Endodermal cell (in vitro differentiated cells): ENCODE data around the gene SNRPD3. TPM values are rescaled to one million over a fixed set of nuclear protein-coding genes. Genes with fewer than 3 reads are reported as not detected.
A peak's percentile ranks its signal among the peaks of the same experiment; 100 is the strongest.

ENCODE experiments used
- DNase-seq: peaks from one replicate; pipeline ENCODE4 v3.0.0-alpha.2; 2017
- H3K27ac ChIP-seq: 2 replicates; pipeline ENCODE4 v1.5.1; 2013; ENCODE audit warnings: mild to moderate bottlenecking, low read depth, low read length, moderate library complexity
- H3K27me3 ChIP-seq: 2 replicates; pipeline ENCODE4 v1.6.1; 2013; ENCODE audit warnings: mild to moderate bottlenecking, low read length, moderate library complexity; ENCODE audit not compliant: insufficient read depth, control insufficient read depth, poor library complexity, severe bottlenecking
- H3K36me3 ChIP-seq: 2 replicates; pipeline ENCODE4 v1.7.0; 2013; ENCODE audit warnings: mild to moderate bottlenecking, low read length, moderate library complexity; ENCODE audit not compliant: control insufficient read depth, insufficient read depth
- H3K4me1 ChIP-seq: one replicate; pipeline ENCODE4 v1.7.0; 2013; ENCODE audit warnings: low read length; ENCODE audit not compliant: control insufficient read depth, insufficient read depth
- H3K4me3 ChIP-seq: 2 replicates; pipeline ENCODE4 v1.5.1; 2013; ENCODE audit warnings: mild to moderate bottlenecking, low read length, moderate library complexity
- H3K9ac ChIP-seq: 2 replicates; pipeline ENCODE4 v1.6.1; 2013; ENCODE audit warnings: mild to moderate bottlenecking, low read length, moderate library complexity; ENCODE audit not compliant: poor library complexity, severe bottlenecking; ENCODE audit errors: extremely low read depth
- H3K9me3 ChIP-seq: 2 replicates; pipeline ENCODE4 v1.6.1; 2013; ENCODE audit warnings: mild to moderate bottlenecking, low read length, moderate library complexity; ENCODE audit not compliant: control insufficient read depth
- H3K27ac Mint-ChIP-seq: 2 replicates; pipeline ENCODE4 v1.8.0; 2020; ENCODE audit warnings: mixed read lengths
- H3K27me3 Mint-ChIP-seq: 2 replicates; pipeline ENCODE4 v1.8.0; 2021; ENCODE audit warnings: mild to moderate bottlenecking, mixed read lengths; ENCODE audit not compliant: insufficient read depth
- H3K36me3 Mint-ChIP-seq: 2 replicates; pipeline ENCODE4 v1.8.0; 2020; ENCODE audit warnings: low read depth, mixed read lengths
- H3K4me1 Mint-ChIP-seq: 2 replicates; pipeline ENCODE4 v1.8.0; 2020; ENCODE audit warnings: mixed read lengths
- H3K4me3 Mint-ChIP-seq: 2 replicates; pipeline ENCODE4 v1.8.0; 2020; ENCODE audit warnings: mild to moderate bottlenecking, moderate library complexity, mixed read lengths
- H3K9me3 Mint-ChIP-seq: 2 replicates; pipeline ENCODE4 v1.8.0; 2020; ENCODE audit warnings: mild to moderate bottlenecking, mixed read lengths
- CTCF ChIP-seq: fragments of 200-600 bp; sonication (generic); conservative IDR thresholded peaks from 2 replicates; pipeline ENCODE4 v1.5.0; 2021; ENCODE audit warnings: antibody characterized with exemption, mild to moderate bottlenecking
- WGBS, 2 experiments: methylation state at CpG; one replicate each; pipeline versions ENCODE4 v1.1.5 to v1.1.7; 2013; ENCODE audit warnings: missing lambda C conversion rate in 2 of 2, mixed read lengths in 1 of 2; ENCODE audit not compliant: insufficient coverage in 1 of 2, insufficient read length in 1 of 2; 5-methylcytosine and 5-hydroxymethylcytosine counted together
- total RNA-seq, 2 donors: library from RNA; stranded (reverse); fragmentation: NEBNext Ultra II Directional in 1 of 2; extraction: Animal tissue kit (Norgen Biotek cat#: 25700) in 1 of 2; gene quantifications; 2 replicates in 1 of 2; 3 replicates in 1 of 2; pipeline ENCODE4 v1.2.1, GENCODE V29; 2021

Gene SNRPD3
- total RNA-seq, 2 donors from 2014 or later, result 158 to 180 TPM

- Mint-ChIP-seq H3K36me3 (no peaks in the 10 kb centered on the region), H3K4me3 (no peak overlapping the region), H3K4me1 (no peaks in the 10 kb centered on the region), H3K27me3 (no peaks in the 10 kb centered on the region), H3K9me3 (no peaks in the 10 kb centered on the region), H3K27ac (no peak overlapping the region)
- no peaks in the 10 kb centered on the region for H3K27me3 ChIP-seq
- H3K9ac ChIP-seq, result no peak overlapping the region
- WGBS, 2 experiments, result 94 to 96% methylated on average over 6 to 12 of the region's 12 CpGs
- H3K36me3 ChIP-seq, result no peaks in the 10 kb centered on the region
- no peak for DNase-seq
- H3K9me3 ChIP-seq, result no peaks in the 10 kb centered on the region
- TF ChIP-seq CTCF, result no peak
- H3K27ac ChIP-seq, result no peak overlapping the region
- H3K4me1 ChIP-seq, result no peaks in the 10 kb centered on the region
- no peak overlapping the region for H3K4me3 ChIP-seq
These were observed 34.9 kb downstream of the SNRPD3 start for GRCh38 chr22:24590596-24591173.

GRCh38 chr22:24591286-24591830 lies 35.6 kb downstream of the SNRPD3 start:
- no peak for TF ChIP-seq CTCF
- H3K9me3 Mint-ChIP-seq, result no peaks in the 10 kb centered on the region
- no peak overlapping the region for H3K27ac ChIP-seq
- peak overlapping the region; percentile 88 for H3K4me3 Mint-ChIP-seq
- H3K4me3 ChIP-seq, result no peak overlapping the region
- H3K27ac Mint-ChIP-seq, result no peak overlapping the region
- peak; percentile 43 for DNase-seq
- WGBS, 2 experiments, result 93 to 98% methylated on average over 5 to 6 of the region's 6 CpGs
- H3K36me3 Mint-ChIP-seq, result no peaks in the 10 kb centered on the region
- no peaks in the 10 kb centered on the region for H3K27me3 Mint-ChIP-seq
- H3K4me1 Mint-ChIP-seq, result no peaks in the 10 kb centered on the region
- H3K9ac ChIP-seq, result no peak overlapping the region
- no peaks in the 10 kb centered on the region for H3K36me3 ChIP-seq
- no peaks in the 10 kb centered on the region for H3K9me3 ChIP-seq
- H3K27me3 ChIP-seq, result no peaks in the 10 kb centered on the region
- H3K4me1 ChIP-seq, result no peaks in the 10 kb centered on the region

GRCh38 chr22:24592058-24592850 lies 36.5 kb downstream of the SNRPD3 start:
- Histone ChIP-seq H3K4me3 (peak overlapping the region; percentile 82), H3K36me3 (no peaks in the 10 kb centered on the region), H3K4me1 (no peaks in the 10 kb centered on the region), H3K9me3 (no peaks in the 10 kb centered on the region), H3K27ac (peak overlapping the region; percentile 60), H3K27me3 (no peaks in the 10 kb centered on the region), H3K9ac (peak overlapping the region; percentile 64)
- Mint-ChIP-seq H3K36me3 (no peaks in the 10 kb centered on the region), H3K9me3 (no peaks in the 10 kb centered on the region), H3K27me3 (no peaks in the 10 kb centered on the region), H3K4me3 (peak overlapping the region; percentile 88), H3K27ac (peak overlapping the region; percentile 91), H3K4me1 (no peaks in the 10 kb centered on the region)
- no peak for TF ChIP-seq CTCF
- DNase-seq, result peak; percentile 79
- WGBS, 2 experiments, result 12 to 25% methylated on average over 4 to 33 of the region's 33 CpGs
